Endothelial cell (in vitro differentiated cells): ENCODE measurements around the gene SWAP70. TPM values are rescaled to one million over a fixed set of nuclear protein-coding genes. Genes with fewer than 3 reads are reported as not detected.
A peak's percentile ranks its signal among the peaks of the same experiment; 100 is the strongest.

Experiments used
- DNase-seq: peaks from one replicate; pipeline ENCODE4 v3.0.0; 2021; ENCODE audit warnings: low spot score
- H3K27ac Mint-ChIP-seq: one replicate; pipeline ENCODE4 v1.8.0; 2021; ENCODE audit warnings: mixed read lengths, inconsistent platforms; ENCODE audit not compliant: unreplicated experiment
- H3K27me3 Mint-ChIP-seq: one replicate; pipeline ENCODE4 v1.8.0; 2021; ENCODE audit warnings: mild to moderate bottlenecking, moderate library complexity, mixed read lengths, inconsistent platforms; ENCODE audit not compliant: unreplicated experiment
- H3K36me3 Mint-ChIP-seq: one replicate; pipeline ENCODE4 v1.8.0; 2021; ENCODE audit warnings: mild to moderate bottlenecking, low read depth, mixed read lengths, inconsistent platforms; ENCODE audit not compliant: unreplicated experiment
- H3K4me1 Mint-ChIP-seq: one replicate; pipeline ENCODE4 v1.8.0; 2021; ENCODE audit warnings: mild to moderate bottlenecking, mixed read lengths, inconsistent platforms; ENCODE audit not compliant: unreplicated experiment
- H3K4me3 Mint-ChIP-seq: one replicate; pipeline ENCODE4 v1.8.0; 2021; ENCODE audit warnings: mild to moderate bottlenecking, mixed read lengths, inconsistent platforms; ENCODE audit not compliant: unreplicated experiment
- H3K9me3 Mint-ChIP-seq: one replicate; pipeline ENCODE4 v1.8.0; 2021; ENCODE audit warnings: mixed read lengths, inconsistent platforms; ENCODE audit not compliant: unreplicated experiment
- CTCF ChIP-seq: fragments of 200-600 bp; sonication (generic); IDR thresholded peaks from one replicate; pipeline ENCODE4 v1.5.0; 2021; ENCODE audit warnings: antibody characterized with exemption; ENCODE audit not compliant: unreplicated experiment
- total RNA-seq: library from RNA; stranded (reverse); fragmentation: NEBNext Ultra II Directional; extraction: Animal tissue kit (Norgen Biotek cat#: 25700); gene quantifications from one replicate; pipeline ENCODE4 v1.2.1, GENCODE V29; 2021; ENCODE audit not compliant: unreplicated experiment

Gene SWAP70
- total RNA-seq, 1 donor from 2014 or later: 36.0 TPM

GRCh38 chr11:9722893-9723292 lies 59.0 kb downstream of the SWAP70 start:
- Mint-ChIP-seq H3K9me3 (no peaks in the 10 kb centered on the region), H3K4me1 (peaks cover 34% of the 10 kb centered on the region), H3K27ac (no peak overlapping the region), H3K27me3 (peaks cover 1% of the 10 kb centered on the region), H3K4me3 (no peak overlapping the region), H3K36me3 (peaks cover 6% of the 10 kb centered on the region)
- no peak for DNase-seq
- no peak for TF ChIP-seq CTCF

- no peak for TF ChIP-seq CTCF
- Mint-ChIP-seq H3K4me3 (no peak overlapping the region), H3K27ac (peak overlapping the region; percentile 67), H3K9me3 (no peaks in the 10 kb centered on the region), H3K27me3 (no peaks in the 10 kb centered on the region), H3K4me1 (peaks cover 13% of the 10 kb centered on the region), H3K36me3 (peaks cover 5% of the 10 kb centered on the region)
- no peak for DNase-seq
Measured at GRCh38 chr11:9726321-9727022, 62.6 kb downstream of the SWAP70 start.

- DNase-seq: no peak
- peaks cover 1% of the 10 kb centered on the region for H3K27me3 Mint-ChIP-seq
- H3K4me1 Mint-ChIP-seq: peaks cover 10% of the 10 kb centered on the region
- peaks cover 13% of the 10 kb centered on the region for H3K36me3 Mint-ChIP-seq
- TF ChIP-seq CTCF: no peak
- H3K9me3 Mint-ChIP-seq: no peaks in the 10 kb centered on the region
- no peak overlapping the region for H3K4me3 Mint-ChIP-seq
- no peak overlapping the region for H3K27ac Mint-ChIP-seq
Measured at GRCh38 chr11:9728058-9728457, 64.2 kb downstream of the SWAP70 start.

GRCh38 chr11:9731256-9731655 lies 67.4 kb downstream of the SWAP70 start:
- H3K4me1 Mint-ChIP-seq: peaks cover 5% of the 10 kb centered on the region
- peak overlapping the region; percentile 26 for H3K27ac Mint-ChIP-seq
- no peak for DNase-seq
- H3K4me3 Mint-ChIP-seq: no peak overlapping the region
- peaks cover 29% of the 10 kb centered on the region for H3K36me3 Mint-ChIP-seq
- H3K9me3 Mint-ChIP-seq: no peaks in the 10 kb centered on the region
- peaks cover 1% of the 10 kb centered on the region for H3K27me3 Mint-ChIP-seq
- no peak for TF ChIP-seq CTCF

- peaks cover 1% of the 10 kb centered on the region for H3K27me3 Mint-ChIP-seq
- H3K9me3 Mint-ChIP-seq: no peaks in the 10 kb centered on the region
- TF ChIP-seq CTCF: no peak
- peaks cover 34% of the 10 kb centered on the region for H3K36me3 Mint-ChIP-seq
- H3K27ac Mint-ChIP-seq: peak overlapping the region; percentile 33
- DNase-seq: no peak
- no peak overlapping the region for H3K4me3 Mint-ChIP-seq
- no peaks in the 10 kb centered on the region for H3K4me1 Mint-ChIP-seq
Measured at GRCh38 chr11:9732453-9732852, 68.6 kb downstream of the SWAP70 start.
